Natural killer cell (primary cell): Measurements from ENCODE around the gene ASCC3. TPM values are rescaled to one million over a fixed set of nuclear protein-coding genes. Genes with fewer than 3 reads are reported as not detected.

ENCODE experiments used
- ATAC-seq, 3 donors: fragments of 150-1000 bp in 2 of 3; fragments of 200-7000 bp in 1 of 3; cut with Tn5 transposase; 1 replicate in 1 of 3; 2 replicates in 2 of 3; pipeline ENCODE4 v1.10.0; 2021; ENCODE audit warnings: mild to moderate bottlenecking in 2 of 3, moderate library complexity in 2 of 3
- DNase-seq, 2 donors: peaks; one replicate each; pipeline versions ENCODE4 v3.0.0 to v3.0.0-alpha.2; 2013 to 2021; ENCODE audit warnings: mixed read lengths in 1 of 2
- H3K27ac ChIP-seq: one replicate; pipeline ENCODE4 v1.5.1; 2013; ENCODE audit warnings: mild to moderate bottlenecking, low read length
- H3K27me3 ChIP-seq: one replicate; pipeline ENCODE4 v1.6.1; 2013; ENCODE audit warnings: low read length; ENCODE audit not compliant: control insufficient read depth, insufficient read depth
- H3K36me3 ChIP-seq: one replicate; pipeline ENCODE4 v1.6.1; 2013; ENCODE audit warnings: low read length; ENCODE audit not compliant: control insufficient read depth, insufficient read depth
- H3K4me1 ChIP-seq: one replicate; pipeline ENCODE4 v1.6.1; 2013; ENCODE audit warnings: low read length; ENCODE audit not compliant: control insufficient read depth, insufficient read depth
- H3K4me3 ChIP-seq: one replicate; pipeline ENCODE4 v1.5.1; 2013; ENCODE audit warnings: low read length
- H3K9me3 ChIP-seq: one replicate; pipeline ENCODE4 v1.6.1; 2013; ENCODE audit warnings: low read length; ENCODE audit not compliant: control insufficient read depth, insufficient read depth
- H3K27ac Mint-ChIP-seq, 2 donors: one replicate each; pipeline ENCODE4 v1.8.0; 2022; ENCODE audit warnings: mild to moderate bottlenecking in 2 of 2, mixed read lengths in 2 of 2, moderate library complexity in 1 of 2
- H3K27me3 Mint-ChIP-seq, 2 donors: one replicate each; pipeline ENCODE4 v1.8.0; 2022; ENCODE audit warnings: low read depth in 2 of 2, mixed read lengths in 2 of 2
- H3K36me3 Mint-ChIP-seq: one replicate; pipeline ENCODE4 v1.8.0; 2022; ENCODE audit warnings: mixed read lengths
- H3K4me1 Mint-ChIP-seq, 2 donors: one replicate each; pipeline ENCODE4 v1.8.0; 2022; ENCODE audit warnings: mixed read lengths in 2 of 2
- H3K4me3 Mint-ChIP-seq: one replicate; pipeline ENCODE4 v1.8.0; 2022; ENCODE audit warnings: mild to moderate bottlenecking, moderate library complexity, mixed read lengths
- H3K9me3 Mint-ChIP-seq, 2 donors: one replicate each; pipeline ENCODE4 v1.8.0; 2022; ENCODE audit warnings: mixed read lengths in 2 of 2
- WGBS: methylation state at CpG from one replicate; pipeline ENCODE4 v1.1.7; 2013; ENCODE audit warnings: missing lambda C conversion rate; ENCODE audit not compliant: insufficient coverage; 5-methylcytosine and 5-hydroxymethylcytosine counted together
- intact Hi-C: fragments of 100-400 bp; cut with micrococcal nuclease; formaldehyde crosslinking; loops from one replicate; pipeline ENCODE4 v1.14.2; 2022
- total RNA-seq, 4 donors: library from RNA; stranded (reverse); fragments of 120-200 nt in 1 of 4; gene quantifications; one replicate each; pipeline versions ENCODE4 v1.2.3 to v1.2.4, GENCODE V29; 2013 to 2022
- TF ChIP-seq, protein P1 (sequence below): fragments of 200-600 bp; IDR thresholded peaks from one replicate; pipeline ENCODE4 v1.8.0; 2022; ENCODE audit warnings: antibody characterized with exemption

The ASCC3 gene
- total RNA-seq, 3 donors from 2014 or later (not counting 1 experiment from before 2014, with no cell fraction given), result 42.3 to 50.0 (median 44.1) TPM

DNA sequence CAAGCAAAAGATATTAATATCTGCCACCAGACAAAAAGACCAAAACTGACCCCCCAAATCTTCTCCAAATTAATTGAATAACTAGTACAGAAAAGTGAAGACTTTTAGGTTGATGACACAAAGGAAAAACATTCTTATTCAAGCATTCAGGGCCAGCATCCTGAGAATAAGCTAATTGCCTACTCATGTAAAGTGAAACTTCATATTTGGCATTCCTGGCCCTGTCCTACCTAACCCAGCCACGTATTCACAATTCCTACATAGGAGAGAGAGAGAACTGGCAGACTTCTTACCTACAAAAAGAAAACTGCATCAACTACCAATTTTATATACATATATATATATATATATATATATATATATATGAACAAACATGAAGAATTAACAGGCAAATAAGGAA lies 4.9 kb upstream of the ASCC3 start:
- TF ChIP-seq, protein P1, sequence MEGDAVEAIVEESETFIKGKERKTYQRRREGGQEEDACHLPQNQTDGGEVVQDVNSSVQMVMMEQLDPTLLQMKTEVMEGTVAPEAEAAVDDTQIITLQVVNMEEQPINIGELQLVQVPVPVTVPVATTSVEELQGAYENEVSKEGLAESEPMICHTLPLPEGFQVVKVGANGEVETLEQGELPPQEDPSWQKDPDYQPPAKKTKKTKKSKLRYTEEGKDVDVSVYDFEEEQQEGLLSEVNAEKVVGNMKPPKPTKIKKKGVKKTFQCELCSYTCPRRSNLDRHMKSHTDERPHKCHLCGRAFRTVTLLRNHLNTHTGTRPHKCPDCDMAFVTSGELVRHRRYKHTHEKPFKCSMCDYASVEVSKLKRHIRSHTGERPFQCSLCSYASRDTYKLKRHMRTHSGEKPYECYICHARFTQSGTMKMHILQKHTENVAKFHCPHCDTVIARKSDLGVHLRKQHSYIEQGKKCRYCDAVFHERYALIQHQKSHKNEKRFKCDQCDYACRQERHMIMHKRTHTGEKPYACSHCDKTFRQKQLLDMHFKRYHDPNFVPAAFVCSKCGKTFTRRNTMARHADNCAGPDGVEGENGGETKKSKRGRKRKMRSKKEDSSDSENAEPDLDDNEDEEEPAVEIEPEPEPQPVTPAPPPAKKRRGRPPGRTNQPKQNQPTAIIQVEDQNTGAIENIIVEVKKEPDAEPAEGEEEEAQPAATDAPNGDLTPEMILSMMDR, result no peak
- intact Hi-C loops, result no loop called here
- Histone ChIP-seq H3K4me1 (peaks cover 6% of the 10 kb centered on the region), H3K27ac (no peak overlapping the region), H3K4me3 (no peak overlapping the region), H3K9me3 (no peaks in the 10 kb centered on the region), H3K27me3 (no peaks in the 10 kb centered on the region), H3K36me3 (no peaks in the 10 kb centered on the region)
- WGBS, result 86% methylated on average over 1 of the region's 1 CpG
- no peaks in the 10 kb centered on the region for H3K9me3 Mint-ChIP-seq
- H3K36me3 Mint-ChIP-seq, result no peaks in the 10 kb centered on the region
- H3K4me3 Mint-ChIP-seq, result no peak overlapping the region
- H3K4me1 Mint-ChIP-seq, result peaks cover 16% of the 10 kb centered on the region in 2 donors
- DNase-seq (no peak), ATAC-seq (no peak)
- H3K27ac Mint-ChIP-seq, result no peak overlapping the region
- H3K27me3 Mint-ChIP-seq, result peaks cover 0 to 3% of the 10 kb centered on the region in 2 donors

DNA sequence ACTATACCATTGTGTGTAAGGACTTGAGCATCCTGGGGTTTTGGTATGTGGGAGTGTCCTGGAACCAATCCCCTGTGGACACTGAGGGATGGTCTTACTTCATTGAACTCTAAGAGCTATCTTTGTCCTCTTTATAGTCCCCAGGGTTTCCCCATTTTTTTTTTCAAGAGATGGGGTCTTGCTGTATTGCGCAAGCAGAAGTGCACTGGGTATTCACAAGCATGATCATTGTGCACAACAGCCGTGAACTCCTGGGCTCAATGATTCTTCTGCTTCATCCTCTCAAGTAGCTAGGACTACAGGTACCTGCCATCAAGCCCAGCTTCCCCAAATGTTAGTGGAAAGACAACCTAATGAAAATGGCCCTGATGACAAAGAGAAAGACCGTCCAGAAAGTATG lies 2.2 kb upstream of the ASCC3 start:
- Histone ChIP-seq H3K36me3 (no peaks in the 10 kb centered on the region), H3K4me3 (no peak overlapping the region), H3K9me3 (no peaks in the 10 kb centered on the region), H3K27ac (no peak overlapping the region), H3K27me3 (no peaks in the 10 kb centered on the region), H3K4me1 (peaks cover 9% of the 10 kb centered on the region)
- TF ChIP-seq, protein P1, result no peak
- Mint-ChIP-seq H3K36me3 (no peaks in the 10 kb centered on the region), H3K4me3 (no peak overlapping the region), H3K27ac (no peak overlapping the region), H3K4me1 (peaks cover 29 to 41% of the 10 kb centered on the region in 2 donors), H3K27me3 (no peaks in the 10 kb centered on the region), H3K9me3 (no peaks in the 10 kb centered on the region)
- intact Hi-C loops, result no loop called here
- no peak for DNase-seq
- no peak for ATAC-seq
- 100% methylated on average over 2 of the region's 3 CpGs for WGBS

DNA sequence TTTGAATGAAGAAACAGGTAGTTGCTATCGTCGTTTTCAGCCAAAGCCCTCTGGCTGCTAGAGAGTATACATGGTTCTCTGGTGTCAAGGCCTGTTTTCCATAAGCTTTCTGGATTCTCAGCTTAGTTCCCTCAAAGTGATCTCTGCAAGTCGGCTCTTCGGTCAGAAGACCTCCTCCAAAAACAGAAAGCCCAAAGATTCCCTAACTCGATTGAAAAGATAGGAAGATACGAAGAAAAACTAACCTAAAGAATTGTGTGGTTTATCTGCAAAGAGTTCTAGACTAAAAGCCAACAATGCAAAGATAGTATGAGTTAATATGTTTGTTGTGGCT lies 545 bp upstream of the ASCC3 start:
- H3K27ac ChIP-seq, result peak overlapping the region; percentile 99
- peaks cover 9% of the 10 kb centered on the region for H3K4me1 ChIP-seq
- Mint-ChIP-seq H3K27me3 (no peaks in the 10 kb centered on the region), H3K36me3 (no peaks in the 10 kb centered on the region), H3K27ac (peak overlapping the region; percentile 98 to 100), H3K4me1 (peaks cover 29 to 46% of the 10 kb centered on the region in 2 donors), H3K4me3 (peak overlapping the region; percentile 100), H3K9me3 (no peaks in the 10 kb centered on the region)
- 6% methylated on average over 3 of the region's 6 CpGs for WGBS
- no peaks in the 10 kb centered on the region for H3K27me3 ChIP-seq
- TF ChIP-seq, protein P1, result no peak
- no peak for DNase-seq
- H3K36me3 ChIP-seq, result no peaks in the 10 kb centered on the region
- no peaks in the 10 kb centered on the region for H3K9me3 ChIP-seq
- peak overlapping the region; percentile 99 for H3K4me3 ChIP-seq
- intact Hi-C loops, result no loop called here
- ATAC-seq, result no peak

DNA sequence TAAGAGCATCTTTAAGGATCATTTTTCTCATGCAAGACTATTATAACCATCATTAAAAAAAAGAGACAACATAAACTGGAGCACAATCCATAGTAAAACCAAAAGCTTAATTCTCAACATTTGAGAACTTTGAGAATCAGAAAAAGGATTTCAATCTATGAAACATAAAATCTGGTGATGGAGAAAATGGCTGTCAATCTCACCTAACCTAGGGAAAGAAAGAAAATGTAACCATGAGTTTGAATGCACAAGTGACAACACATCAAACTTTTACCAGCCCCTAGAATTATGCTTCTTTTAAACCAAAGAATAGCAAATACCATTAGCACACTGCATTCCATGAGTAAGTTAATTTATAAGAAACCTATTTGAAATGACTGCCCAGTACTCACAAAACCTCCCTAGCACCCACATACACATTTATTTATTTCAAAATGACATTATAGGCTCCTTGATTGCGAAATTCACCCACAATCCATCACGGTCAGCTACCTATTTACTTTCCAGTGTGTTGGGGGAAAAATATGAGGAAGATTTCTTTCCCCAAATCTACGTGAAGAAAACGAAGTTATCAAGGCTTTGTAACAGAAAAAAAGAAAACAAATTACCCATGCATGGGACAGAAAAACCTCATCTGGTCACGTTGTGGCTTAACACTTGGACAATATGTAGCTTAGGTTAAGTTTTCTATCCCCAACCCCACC lies 828 bp downstream of the ASCC3 start:
- WGBS, result 0% methylated on average over 1 of the region's 5 CpGs
- intact Hi-C loops, result no loop called here
- H3K9me3 ChIP-seq, result no peaks in the 10 kb centered on the region
- H3K4me1 ChIP-seq, result peaks cover 9% of the 10 kb centered on the region
- Mint-ChIP-seq H3K27ac (peak overlapping the region; percentile 98 to 100), H3K9me3 (no peaks in the 10 kb centered on the region), H3K27me3 (no peaks in the 10 kb centered on the region), H3K4me1 (peaks cover 30 to 54% of the 10 kb centered on the region in 2 donors), H3K36me3 (no peaks in the 10 kb centered on the region), H3K4me3 (peak overlapping the region; percentile 100)
- no peaks in the 10 kb centered on the region for H3K27me3 ChIP-seq
- H3K36me3 ChIP-seq, result no peaks in the 10 kb centered on the region
- ATAC-seq, result no peak
- no peak for DNase-seq
- H3K4me3 ChIP-seq, result peak overlapping the region; percentile 99
- TF ChIP-seq, protein P1, result no peak
- peak overlapping the region; percentile 99 for H3K27ac ChIP-seq
